IPS-NIHi7 (cell line): ENCODE data around the gene TMEM200C.
A peak's percentile ranks its signal among the peaks of the same experiment; 100 is the strongest.
"Not testable (repeated sequence)": the region's sequence is repeated elsewhere in the genome, so short reads cannot be mapped to it uniquely, and the experiment has no call there.

Experiments used
- DNase-seq: peaks from one replicate; pipeline ENCODE4 v3.0.0; 2012; ENCODE audit warnings: mixed read lengths; ENCODE audit errors: extremely low spot score

Gene TMEM200C

GRCh38 chr18:5892823-5893431 is 2.4 kb downstream of the TMEM200C start:
- DNase-seq, result no peak

DNA sequence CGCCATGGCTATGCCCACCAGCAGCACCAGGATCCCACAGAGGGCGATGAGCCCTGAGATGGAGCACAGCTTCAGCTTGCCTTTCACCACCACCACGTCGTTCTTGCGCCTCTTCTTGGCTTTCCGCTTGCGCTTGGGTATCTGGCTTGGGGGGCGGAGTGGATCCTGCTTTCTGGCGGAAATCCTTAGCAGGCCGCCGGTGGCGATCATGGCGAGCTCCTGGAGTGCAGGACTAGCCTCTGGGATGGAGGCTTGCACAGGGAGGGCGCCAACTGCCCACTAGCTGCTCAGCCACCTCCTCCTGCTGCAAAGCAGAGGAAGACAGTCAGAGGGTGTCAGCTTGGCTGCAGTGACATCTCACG is 3.5 kb downstream of the TMEM200C start:
- DNase-seq, result no peak

- no peak for DNase-seq
Measured at GRCh38 chr18:5891184-5891853, 4.0 kb downstream of the TMEM200C start.

GRCh38 chr18:5890331-5891183 is 4.8 kb downstream of the TMEM200C start:
- DNase-seq, result peak; percentile 80

DNA sequence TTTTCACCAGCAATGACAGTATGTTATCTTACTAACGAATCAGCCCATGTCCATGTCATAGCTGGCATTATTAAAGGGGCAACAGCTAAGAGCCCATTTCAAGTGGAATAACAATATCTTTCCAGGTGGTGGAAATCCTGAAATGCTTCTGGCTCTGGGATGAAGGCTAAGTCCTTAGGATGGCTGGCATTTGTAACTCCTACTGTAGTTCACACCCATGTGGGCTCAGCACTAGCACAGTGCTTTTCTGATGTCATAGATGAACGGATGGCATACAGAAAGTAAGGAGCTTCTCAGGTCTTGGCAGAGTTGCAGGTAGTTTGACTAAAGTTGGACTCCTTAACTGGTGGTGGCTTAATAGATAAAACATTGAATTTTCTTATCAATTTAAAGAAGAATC is 10.0 kb downstream of the TMEM200C start:
- no peak for DNase-seq

- DNase-seq, result no peak
Measured at GRCh38 chr18:5884375-5884774, 10.9 kb downstream of the TMEM200C start.

DNA sequence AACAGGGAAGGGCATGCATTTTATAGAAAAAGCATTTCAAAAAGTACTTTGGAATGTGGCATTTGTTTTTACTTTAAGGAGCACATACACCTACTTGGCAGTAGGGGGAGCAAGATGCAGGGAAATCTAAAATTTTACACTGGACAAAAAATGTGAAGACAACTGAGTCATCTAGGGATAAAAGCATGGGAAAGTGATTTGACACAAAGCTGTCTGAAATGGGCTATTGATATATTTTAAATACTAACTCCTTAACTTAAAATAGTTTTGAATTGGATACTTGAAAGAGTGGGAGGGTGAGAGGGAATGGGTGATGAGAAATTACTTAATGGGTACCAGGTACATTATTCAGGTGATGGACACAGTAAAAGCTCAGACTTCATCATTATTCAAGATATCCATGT is 15.8 kb downstream of the TMEM200C start:
- DNase-seq, result peak; percentile 22

DNA sequence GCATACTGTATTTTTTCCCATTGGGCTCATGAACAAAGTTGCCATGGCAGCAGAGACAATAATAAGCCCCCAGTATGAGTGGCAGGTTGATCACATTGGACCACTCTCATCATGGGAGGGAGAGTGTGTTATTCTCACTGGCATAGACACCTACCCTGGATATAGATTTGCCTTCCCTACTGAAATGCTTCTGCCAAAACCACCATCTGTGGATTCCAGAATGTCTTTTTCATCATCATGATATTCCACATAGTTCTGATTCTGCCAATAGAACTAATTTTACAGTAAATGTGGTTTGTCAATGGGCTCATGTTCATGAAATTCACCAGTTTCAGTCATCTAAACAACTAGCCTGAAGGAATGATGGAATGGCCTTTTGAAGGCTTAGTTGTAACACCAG is 18.4 kb downstream of the TMEM200C start:
- DNase-seq, result no peak

DNA sequence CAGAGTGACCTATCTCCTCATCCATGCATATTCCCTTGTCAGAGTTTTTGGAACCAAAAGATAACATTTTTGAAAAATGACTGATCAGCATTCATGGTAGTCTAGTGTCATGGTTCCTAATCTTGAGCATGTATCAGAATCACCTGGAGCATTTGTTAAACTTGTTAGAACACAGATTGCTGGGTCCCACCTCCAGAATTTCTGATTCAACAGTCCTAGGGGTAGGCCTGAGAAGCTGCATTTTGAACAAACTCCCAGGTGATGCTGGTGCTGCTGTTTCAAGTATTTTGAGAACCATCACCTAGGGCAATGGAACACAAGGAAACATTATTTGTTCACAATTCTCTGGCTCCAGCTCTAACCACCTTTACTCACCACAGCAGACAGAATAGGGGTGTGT is 21.0 kb downstream of the TMEM200C start:
- no peak for DNase-seq

- no peak for DNase-seq
Measured at GRCh38 chr18:5872886-5873285, 22.4 kb downstream of the TMEM200C start.

DNA sequence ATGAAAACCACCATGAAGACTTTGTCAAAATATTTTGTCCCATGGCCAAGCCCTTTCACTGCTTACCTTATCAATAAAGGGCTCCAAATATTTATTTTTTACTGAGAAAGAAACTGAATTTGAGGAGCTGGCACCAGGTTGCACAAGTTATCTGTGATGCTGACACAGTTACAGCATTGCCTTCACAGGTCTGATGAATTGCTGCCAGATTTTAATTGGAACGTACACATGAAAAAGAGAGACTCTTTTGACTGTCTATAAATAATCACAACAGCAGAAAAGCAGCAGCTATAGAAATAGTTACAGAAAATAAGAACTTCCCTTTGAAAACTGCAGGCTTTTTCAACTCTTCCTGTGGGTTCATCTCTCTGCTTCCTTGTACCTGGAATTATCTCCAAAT is 23.9 kb downstream of the TMEM200C start:
- no peak for DNase-seq

- peak; percentile 81 for DNase-seq
Measured at GRCh38 chr18:5868218-5868854, 27.0 kb downstream of the TMEM200C start.

- no peak for DNase-seq
Measured at GRCh38 chr18:5865521-5865920, 29.8 kb downstream of the TMEM200C start.

GRCh38 chr18:5862127-5862526 is 33.2 kb downstream of the TMEM200C start:
- DNase-seq, result not testable (repeated sequence)

- no peak for DNase-seq
Measured at GRCh38 chr18:5857180-5857579, 38.1 kb downstream of the TMEM200C start.

- DNase-seq, result no peak
Measured at GRCh38 chr18:5853253-5853652, 42.1 kb downstream of the TMEM200C start.

GRCh38 chr18:5851998-5852397 is 43.3 kb downstream of the TMEM200C start:
- no peak for DNase-seq

DNA sequence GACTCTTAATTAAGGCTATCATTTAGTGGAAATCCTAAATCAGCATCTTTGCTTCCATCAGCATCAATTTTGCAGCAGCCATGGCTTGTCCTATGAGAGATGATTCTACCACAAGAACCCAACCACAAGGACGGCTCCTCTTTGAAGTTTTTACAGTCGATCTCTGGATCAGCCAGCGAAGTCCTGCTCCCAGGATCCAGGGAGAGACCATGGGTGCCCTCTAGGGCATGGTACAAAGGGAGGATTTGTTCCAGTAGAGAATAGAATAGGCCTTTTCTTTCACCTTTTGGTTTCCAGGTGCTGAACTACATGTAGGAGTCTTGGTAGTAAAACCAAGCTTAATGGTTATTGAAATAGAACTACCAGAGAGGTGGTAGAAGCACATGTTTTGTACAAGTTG is 52.7 kb downstream of the TMEM200C start:
- peak; percentile 41 for DNase-seq

DNA sequence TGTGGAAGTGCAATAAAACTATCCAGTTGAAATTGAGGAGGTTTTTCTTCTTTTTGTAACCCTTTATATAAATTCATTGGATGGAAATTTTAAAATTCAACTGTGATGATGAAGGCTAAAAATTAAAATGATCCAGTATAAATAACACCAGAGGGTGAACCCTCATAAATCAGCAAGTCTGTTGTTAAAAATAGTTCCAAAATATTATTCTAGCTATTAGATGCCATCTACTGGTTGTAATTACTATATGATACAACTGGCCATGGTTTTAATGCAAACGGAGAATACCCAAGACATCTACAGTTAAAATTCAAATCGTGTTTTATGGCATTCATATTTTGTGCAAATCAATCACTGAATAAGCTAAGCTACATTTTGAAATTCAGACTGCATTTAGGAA is 53.8 kb downstream of the TMEM200C start:
- DNase-seq, result no peak

DNA sequence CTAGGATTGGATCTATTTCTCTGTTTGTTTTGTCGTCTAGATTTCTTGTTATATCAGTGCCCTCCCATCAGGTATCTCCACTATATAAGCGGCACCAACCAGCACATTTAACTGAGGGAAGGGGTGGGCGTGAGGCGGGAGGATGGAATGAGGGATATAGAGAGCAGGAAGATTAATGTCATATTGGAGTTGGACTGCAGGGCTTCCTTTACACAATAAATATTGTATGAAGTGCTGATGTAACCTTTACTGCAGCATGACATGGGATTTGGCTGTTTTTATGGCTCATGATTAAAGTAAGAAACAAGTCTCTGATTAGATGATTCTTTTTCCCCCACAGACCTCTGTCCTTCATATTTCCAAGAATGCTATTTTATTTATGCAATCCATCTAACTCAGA is 54.8 kb downstream of the TMEM200C start:
- no peak for DNase-seq

DNA sequence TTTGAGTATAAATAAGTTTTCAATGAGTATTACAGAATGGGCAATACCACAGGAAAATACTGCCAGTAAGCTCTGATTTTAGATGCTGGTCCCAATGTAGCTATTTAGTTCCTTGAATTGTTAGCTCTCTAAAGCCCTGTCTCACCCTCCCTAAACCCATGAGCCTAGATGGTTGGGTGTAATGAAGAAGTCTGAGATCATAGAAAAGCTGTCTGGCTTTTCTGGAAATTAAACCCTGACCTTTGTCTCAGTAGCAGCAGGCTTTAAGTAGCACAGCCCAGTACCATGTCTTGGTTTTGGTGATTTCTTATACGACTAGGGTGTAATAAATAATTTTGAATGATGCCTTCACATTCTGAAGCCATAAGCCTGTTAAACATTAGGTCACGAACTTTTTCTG is 55.3 kb downstream of the TMEM200C start:
- no peak for DNase-seq

DNA sequence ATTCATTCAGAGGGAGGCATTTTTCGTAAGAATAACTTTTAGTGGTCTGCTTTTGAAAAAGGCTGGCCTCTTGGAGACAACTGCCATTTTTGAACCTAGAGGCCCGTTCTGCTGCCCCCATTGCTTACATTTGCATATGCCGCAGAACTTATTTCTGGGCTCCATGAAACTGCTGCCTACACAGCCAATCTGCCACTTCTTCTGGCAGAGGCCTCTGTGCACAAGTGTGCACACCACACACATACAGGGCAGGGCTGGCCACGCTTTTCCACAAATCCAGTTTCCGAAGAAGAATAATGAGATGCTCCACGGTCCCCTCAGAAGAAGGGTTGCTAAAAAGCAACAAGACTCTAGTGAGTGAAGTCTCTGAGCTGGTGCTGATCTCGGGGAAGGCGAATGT is 56.2 kb downstream of the TMEM200C start:
- DNase-seq, result no peak
